Bronchial epithelial cell (primary cell): Measurements from ENCODE around the gene DLGAP1. TPM values are rescaled to one million over a fixed set of nuclear protein-coding genes. Genes with fewer than 3 reads are reported as not detected.

Source experiments
- DNase-seq: peaks from one replicate; pipeline ENCODE4 v3.0.0-alpha.2; 2010; ENCODE audit warnings: low read depth
- FAIRE-seq: peaks from 2 replicates; lab custom pipeline; 2011; peaks lifted over from hg19 to GRCh38; lab: Jason Lieb, UNC
- H3K27me3 ChIP-seq: 2 replicates; pipeline ENCODE4 v1.5.1; 2011; ENCODE audit warnings: low read length; ENCODE audit not compliant: control insufficient read depth, insufficient read depth
- H3K36me3 ChIP-seq: 2 replicates; pipeline ENCODE4 v1.5.1; 2011; ENCODE audit warnings: low read length; ENCODE audit not compliant: control insufficient read depth, insufficient read depth
- H3K4me3 ChIP-seq: 2 replicates; pipeline ENCODE4 v1.5.1; 2011; ENCODE audit warnings: mild to moderate bottlenecking, low read depth, low read length, control low read depth
- total RNA-seq: library from RNA; depleted of rRNA; stranded (reverse); fragments of >200 nt; gene quantifications from 2 replicates; pipeline ENCODE4 v1.2.1, GENCODE V29; 2014
- TF ChIP-seq, protein P1 (sequence below): IDR thresholded peaks from 2 replicates; pipeline ENCODE4 v1.5.1; 2011; ENCODE audit warnings: mild to moderate bottlenecking, moderate library complexity, low read length, control low read depth, inconsistent platforms; ENCODE audit not compliant: insufficient read depth, severe bottlenecking

Gene DLGAP1
- total RNA-seq, 1 donor from 2014 or later: not detected

DNA sequence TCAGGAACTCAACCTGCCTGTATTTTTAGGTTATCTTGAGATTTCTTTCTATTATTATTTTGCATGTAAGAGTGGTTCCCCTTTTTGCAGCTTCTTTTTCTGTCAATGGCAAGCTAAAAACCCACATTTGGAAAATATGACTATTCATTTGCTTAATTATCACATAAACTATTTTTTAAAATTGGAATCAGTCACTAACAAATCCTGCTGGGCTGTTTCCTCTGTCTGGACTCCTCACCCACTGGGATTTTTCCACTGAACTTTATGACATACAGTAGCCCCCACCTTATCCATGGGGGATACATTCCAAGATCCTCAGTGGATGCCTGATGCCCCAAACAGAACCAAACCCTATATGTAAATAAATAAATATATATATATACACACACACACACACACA lies 447.3 kb downstream of the DLGAP1 start:
- DNase-seq (no peak), FAIRE-seq (no peak)
- no peak overlapping the region for H3K4me3 ChIP-seq
- no peaks in the 10 kb centered on the region for H3K27me3 ChIP-seq
- H3K36me3 ChIP-seq: no peaks in the 10 kb centered on the region
- TF ChIP-seq, protein P1, sequence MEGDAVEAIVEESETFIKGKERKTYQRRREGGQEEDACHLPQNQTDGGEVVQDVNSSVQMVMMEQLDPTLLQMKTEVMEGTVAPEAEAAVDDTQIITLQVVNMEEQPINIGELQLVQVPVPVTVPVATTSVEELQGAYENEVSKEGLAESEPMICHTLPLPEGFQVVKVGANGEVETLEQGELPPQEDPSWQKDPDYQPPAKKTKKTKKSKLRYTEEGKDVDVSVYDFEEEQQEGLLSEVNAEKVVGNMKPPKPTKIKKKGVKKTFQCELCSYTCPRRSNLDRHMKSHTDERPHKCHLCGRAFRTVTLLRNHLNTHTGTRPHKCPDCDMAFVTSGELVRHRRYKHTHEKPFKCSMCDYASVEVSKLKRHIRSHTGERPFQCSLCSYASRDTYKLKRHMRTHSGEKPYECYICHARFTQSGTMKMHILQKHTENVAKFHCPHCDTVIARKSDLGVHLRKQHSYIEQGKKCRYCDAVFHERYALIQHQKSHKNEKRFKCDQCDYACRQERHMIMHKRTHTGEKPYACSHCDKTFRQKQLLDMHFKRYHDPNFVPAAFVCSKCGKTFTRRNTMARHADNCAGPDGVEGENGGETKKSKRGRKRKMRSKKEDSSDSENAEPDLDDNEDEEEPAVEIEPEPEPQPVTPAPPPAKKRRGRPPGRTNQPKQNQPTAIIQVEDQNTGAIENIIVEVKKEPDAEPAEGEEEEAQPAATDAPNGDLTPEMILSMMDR: no peak

DNA sequence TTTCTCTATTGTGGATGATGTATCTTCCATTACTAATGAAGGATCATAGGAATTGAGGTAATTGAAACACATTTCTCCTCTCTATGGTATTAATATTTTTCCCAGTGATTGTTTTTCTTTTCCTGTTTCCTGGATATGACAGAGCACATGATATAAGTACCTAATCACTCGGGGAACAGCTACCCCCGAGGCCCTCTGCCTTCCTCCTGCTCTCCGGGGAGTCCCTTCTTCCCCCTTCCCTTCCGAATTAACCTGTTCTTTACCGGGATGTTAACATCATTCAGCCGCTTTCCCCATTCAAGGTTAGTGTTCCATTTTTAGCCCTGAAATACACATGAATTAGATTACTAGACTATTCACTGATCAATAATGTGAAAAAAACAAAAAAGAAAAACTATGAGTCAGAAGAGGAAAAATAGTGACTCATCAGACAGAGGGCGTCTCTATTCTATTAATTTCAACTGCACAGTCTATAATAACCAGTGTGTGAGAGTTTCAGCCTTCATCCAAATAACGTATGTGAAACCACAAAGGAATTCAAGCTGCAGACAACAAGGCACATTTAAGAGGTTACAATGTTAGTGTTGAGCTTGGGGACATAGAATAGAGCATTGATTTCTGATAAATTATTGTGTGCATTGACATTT lies 450.8 kb downstream of the DLGAP1 start:
- no peak overlapping the region for H3K4me3 ChIP-seq
- FAIRE-seq (no peak), DNase-seq (peak; percentile 69)
- TF ChIP-seq, protein P1: no peak
- no peaks in the 10 kb centered on the region for H3K27me3 ChIP-seq
- no peaks in the 10 kb centered on the region for H3K36me3 ChIP-seq

DNA sequence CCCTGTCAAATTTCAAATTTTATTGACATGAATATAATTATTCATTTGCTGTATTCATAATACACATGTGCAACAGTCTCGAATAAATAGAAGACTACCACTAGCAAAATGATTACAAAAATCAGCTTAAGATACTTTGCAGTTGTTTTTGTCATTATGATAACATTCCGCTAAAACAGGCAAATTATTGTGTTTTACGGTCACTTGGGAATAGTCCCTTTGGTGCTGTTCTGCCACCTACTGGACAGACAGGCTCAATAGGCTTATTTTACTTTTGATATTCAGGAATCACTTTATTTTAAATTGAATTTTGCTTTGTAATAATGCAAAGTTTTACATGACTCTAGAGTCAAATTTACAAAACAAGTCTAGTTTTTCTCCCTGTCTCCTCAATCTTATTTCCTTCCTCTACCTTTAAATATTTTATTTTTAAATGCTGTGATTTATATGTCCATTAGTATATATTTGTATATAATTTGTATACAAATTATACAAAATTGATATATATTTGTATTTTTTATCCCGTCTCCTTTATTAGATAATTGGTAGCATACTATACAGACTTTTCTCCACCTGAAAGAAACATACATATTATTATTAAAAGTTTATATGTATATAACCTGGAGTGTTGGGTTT lies 456.3 kb downstream of the DLGAP1 start:
- no peaks in the 10 kb centered on the region for H3K36me3 ChIP-seq
- TF ChIP-seq, protein P1: peak; percentile 61
- DNase-seq (peak; percentile 44), FAIRE-seq (no peak)
- H3K27me3 ChIP-seq: no peaks in the 10 kb centered on the region
- H3K4me3 ChIP-seq: no peak overlapping the region

DNA sequence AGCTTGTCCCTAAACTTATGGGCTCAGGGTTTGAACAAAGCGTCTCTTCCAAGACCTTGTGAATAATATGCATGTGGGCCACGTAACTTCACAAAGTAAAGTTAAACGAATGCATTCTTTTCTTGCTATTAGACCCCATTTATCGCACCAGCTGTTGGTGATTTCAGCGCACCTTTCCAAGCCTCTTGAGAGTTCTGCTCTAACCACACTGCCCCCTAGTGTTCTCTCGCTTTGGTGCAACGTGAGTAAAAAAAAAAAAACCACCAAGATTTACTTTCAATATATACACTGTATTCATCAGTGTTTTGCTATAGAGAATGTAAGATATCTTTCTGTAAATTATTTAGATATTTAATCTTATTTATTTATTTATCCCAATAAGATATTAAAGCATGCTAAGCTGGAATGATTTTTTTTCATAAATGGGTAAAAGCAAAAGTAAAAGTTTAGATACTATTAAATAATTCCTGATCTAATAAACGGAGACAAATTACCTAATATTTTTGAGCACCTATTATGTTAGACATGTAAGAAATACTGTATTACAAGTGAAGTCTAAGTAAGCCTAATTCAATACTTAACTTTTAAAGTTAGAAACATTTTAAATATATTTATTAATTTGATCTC lies 459.5 kb downstream of the DLGAP1 start:
- H3K4me3 ChIP-seq: no peak overlapping the region
- TF ChIP-seq, protein P1: peak; percentile 70
- FAIRE-seq (no peak), DNase-seq (peak; percentile 67)
- H3K27me3 ChIP-seq: no peaks in the 10 kb centered on the region
- H3K36me3 ChIP-seq: no peaks in the 10 kb centered on the region

DNA sequence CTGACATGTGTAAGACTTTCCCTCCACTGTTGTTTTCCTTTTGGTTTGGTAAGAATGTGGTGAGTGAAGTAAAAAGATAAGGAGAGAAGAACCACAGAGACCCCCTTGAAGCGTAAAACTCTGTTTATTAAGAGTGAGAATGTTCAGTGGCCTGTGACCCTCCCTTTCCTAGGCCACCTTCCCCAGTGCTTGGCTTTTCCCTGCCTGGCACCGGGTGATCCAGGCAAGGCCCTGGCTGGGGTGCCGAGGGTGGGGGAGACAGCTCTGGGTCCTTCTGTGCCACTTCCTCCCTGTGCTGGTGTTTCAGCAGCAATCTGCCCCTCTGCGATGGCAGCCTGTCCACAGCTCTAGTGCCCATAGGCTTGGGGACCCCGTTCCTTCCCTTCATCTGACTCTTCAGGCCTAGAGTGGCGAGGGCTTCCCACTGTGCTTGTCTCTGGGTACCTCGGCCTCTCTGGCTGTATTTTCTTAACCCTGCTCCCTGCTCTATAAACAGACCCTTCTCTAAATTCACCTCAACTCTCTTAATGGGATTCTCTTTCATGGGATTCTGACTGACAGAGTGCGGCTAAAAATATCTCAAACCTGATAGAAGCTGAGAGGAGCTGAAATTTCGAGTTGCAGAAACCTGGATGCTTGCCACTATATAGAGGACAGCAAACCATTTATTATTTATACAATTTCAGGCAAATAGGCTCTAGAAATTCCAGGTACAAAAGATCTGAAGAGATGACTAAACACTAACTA lies 461.0 kb downstream of the DLGAP1 start:
- DNase-seq: no peak
- no peak for FAIRE-seq
- H3K27me3 ChIP-seq: no peaks in the 10 kb centered on the region
- no peak overlapping the region for H3K4me3 ChIP-seq
- H3K36me3 ChIP-seq: no peaks in the 10 kb centered on the region
- TF ChIP-seq, protein P1: no peak
